PC-3 (cell line): Measurements from ENCODE around the gene ADCY5. TPM values are rescaled to one million over a fixed set of nuclear protein-coding genes. Genes with fewer than 3 reads are reported as not detected.

Experiments used
- ATAC-seq: fragments of 200-7000 bp; cut with Tn5 transposase; 2 replicates; pipeline ENCODE4 v1.9.1; 2020; ENCODE audit warnings: mild to moderate bottlenecking, moderate library complexity
- BruUV-seq: library from RNA; stranded (reverse); fragments of 400-500 nt; replicated peaks from 2 replicates; lab custom pipeline; 2021; lab: Mats Ljungman, UMichigan
- CTCF ChIA-PET: fragments of 300-600 bp; sonication (Branson Sonifier 250); formaldehyde crosslinking; loops from one replicate; lab custom pipeline; 2022; ENCODE audit warnings: antibody characterized with exemption; lab: Charles Lee
- POLR2A ChIA-PET: fragments of 300-600 bp; sonication (Branson Sonifier 250); formaldehyde crosslinking; loops from one replicate; lab custom pipeline; 2022; ENCODE audit warnings: antibody characterized with exemption; ENCODE audit not compliant: unreplicated experiment; lab: Charles Lee
- DNase-seq: peaks from one replicate; pipeline ENCODE4 v3.0.0-alpha.2; 2015
- H2AFZ ChIP-seq: fragments of 300-600 bp; sonication (generic); 2 replicates; pipeline ENCODE4 v1.6.0; 2016; ENCODE audit warnings: antibody characterized with exemption, low read length
- H3F3A ChIP-seq: fragments of 300-600 bp; sonication (generic); one replicate; pipeline ENCODE4 v1.6.0; 2017; ENCODE audit warnings: antibody characterized with exemption, low read length, control low read depth, mild to moderate bottlenecking; ENCODE audit not compliant: unreplicated experiment
- H3K27ac ChIP-seq: fragments of 300-600 bp; sonication (generic); 2 replicates; pipeline ENCODE4 v1.5.1; 2016; ENCODE audit warnings: mild to moderate bottlenecking, low read length
- H3K27me3 ChIP-seq: fragments of 300-600 bp; sonication (generic); 2 replicates; pipeline ENCODE4 v1.6.1; 2016; ENCODE audit warnings: low read length, mixed read lengths
- H3K36me3 ChIP-seq: fragments of 300-600 bp; sonication (generic); 2 replicates; pipeline ENCODE4 v1.6.1; 2016; ENCODE audit warnings: low read depth, mixed run types, low read length, mixed read lengths
- H3K4me1 ChIP-seq: fragments of 300-600 bp; sonication (generic); 2 replicates; pipeline ENCODE4 v1.5.1; 2016; ENCODE audit warnings: low read length; ENCODE audit not compliant: insufficient read depth
- H3K4me2 ChIP-seq: fragments of 300-600 bp; sonication (generic); 2 replicates; pipeline ENCODE4 v1.6.0; 2016; ENCODE audit warnings: low read length
- H3K4me3 ChIP-seq: fragments of 300-600 bp; sonication (generic); 2 replicates; pipeline ENCODE4 v1.5.1; 2016; ENCODE audit warnings: mild to moderate bottlenecking, low read length, mixed read lengths
- H3K79me2 ChIP-seq: fragments of 300-600 bp; sonication (generic); 2 replicates; pipeline ENCODE4 v1.6.1; 2017; ENCODE audit warnings: low read length, mixed read lengths
- H3K9ac ChIP-seq: fragments of 300-600 bp; sonication (generic); 2 replicates; pipeline ENCODE4 v1.6.0; 2016; ENCODE audit warnings: mild to moderate bottlenecking, low read length
- H3K9me2 ChIP-seq: fragments of 300-600 bp; sonication (generic); replicated peaks from 2 replicates; pipeline ENCODE4 v1.6.1; 2016; ENCODE audit warnings: mixed run types, low read length, mixed read lengths
- H3K9me3 ChIP-seq: fragments of 300-600 bp; sonication (generic); 2 replicates; pipeline ENCODE4 v1.6.1; 2016; ENCODE audit warnings: low read length, mixed read lengths
- H4K20me1 ChIP-seq: fragments of 300-600 bp; sonication (generic); 2 replicates; pipeline ENCODE4 v1.6.1; 2016; ENCODE audit warnings: low read length, mixed read lengths
- EZH2 ChIP-seq: fragments of 300-600 bp; sonication (generic); IDR thresholded peaks from one replicate; pipeline ENCODE4 v1.6.1; 2017; ENCODE audit warnings: antibody characterized with exemption, mild to moderate bottlenecking, low read length; ENCODE audit not compliant: unreplicated experiment
- EZH2phosphoT487 ChIP-seq: fragments of 300-600 bp; sonication (generic); IDR thresholded peaks from 2 replicates; pipeline ENCODE4 v1.6.1; 2018; ENCODE audit warnings: mild to moderate bottlenecking, antibody characterized with exemption, low read length, borderline replicate concordance
- intact Hi-C: fragments of 100-400 bp; cut with micrococcal nuclease; formaldehyde crosslinking; loops from 2 replicates; pipeline ENCODE4 v1.9.0; 2023
- total RNA-seq: library from RNA; depleted of rRNA; stranded (reverse); fragments of >200 nt; gene quantifications from 2 replicates; pipeline ENCODE4 v1.2.3, GENCODE V29; 2014
- TF ChIP-seq, protein P1 (sequence below): fragments of 300-600 bp; sonication (generic); conservative IDR thresholded peaks from 2 replicates; pipeline ENCODE4 v1.5.1; 2017; ENCODE audit warnings: antibody characterized with exemption, low read depth, mild to moderate bottlenecking, low read length

The ADCY5 gene
- total RNA-seq, 1 experiment from 2014 or later, result not detected

DNA sequence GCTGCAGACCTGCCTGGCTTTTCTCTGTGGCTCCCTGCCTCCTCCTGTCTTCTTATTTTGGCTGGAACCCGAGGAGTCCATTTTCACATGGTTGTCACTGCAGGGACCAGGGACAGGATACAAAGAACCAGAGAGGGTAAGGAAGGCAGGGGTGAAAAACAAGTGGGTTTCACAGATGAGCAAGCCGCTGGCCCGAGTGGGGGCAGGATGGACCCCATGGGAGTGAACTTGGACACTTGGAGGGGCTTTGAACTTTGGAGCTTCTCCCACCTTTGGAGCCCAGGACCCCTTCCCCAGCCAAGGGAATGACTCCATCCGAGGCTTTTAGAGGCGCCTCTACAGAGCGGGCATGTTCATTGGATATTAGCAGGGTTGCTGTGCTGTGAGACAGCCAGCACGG lies 26.9 kb upstream of the ADCY5 start:
- Histone ChIP-seq H3K9me2 (no peaks in the 10 kb centered on the region), H3F3A (no peaks in the 10 kb centered on the region), H3K4me2 (no peak overlapping the region), H3K36me3 (no peaks in the 10 kb centered on the region), H3K27me3 (peaks cover 64% of the 10 kb centered on the region), H3K4me1 (no peaks in the 10 kb centered on the region), H3K4me3 (no peak overlapping the region), H3K27ac (no peak overlapping the region), H3K79me2 (no peaks in the 10 kb centered on the region), H3K9me3 (no peaks in the 10 kb centered on the region), H4K20me1 (no peaks in the 10 kb centered on the region), H3K9ac (no peak overlapping the region), H2AFZ (no peak overlapping the region)
- no TSS peak for BruUV-seq
- ATAC-seq (no peak), DNase-seq (no peak)
- TF ChIP-seq, protein P1, sequence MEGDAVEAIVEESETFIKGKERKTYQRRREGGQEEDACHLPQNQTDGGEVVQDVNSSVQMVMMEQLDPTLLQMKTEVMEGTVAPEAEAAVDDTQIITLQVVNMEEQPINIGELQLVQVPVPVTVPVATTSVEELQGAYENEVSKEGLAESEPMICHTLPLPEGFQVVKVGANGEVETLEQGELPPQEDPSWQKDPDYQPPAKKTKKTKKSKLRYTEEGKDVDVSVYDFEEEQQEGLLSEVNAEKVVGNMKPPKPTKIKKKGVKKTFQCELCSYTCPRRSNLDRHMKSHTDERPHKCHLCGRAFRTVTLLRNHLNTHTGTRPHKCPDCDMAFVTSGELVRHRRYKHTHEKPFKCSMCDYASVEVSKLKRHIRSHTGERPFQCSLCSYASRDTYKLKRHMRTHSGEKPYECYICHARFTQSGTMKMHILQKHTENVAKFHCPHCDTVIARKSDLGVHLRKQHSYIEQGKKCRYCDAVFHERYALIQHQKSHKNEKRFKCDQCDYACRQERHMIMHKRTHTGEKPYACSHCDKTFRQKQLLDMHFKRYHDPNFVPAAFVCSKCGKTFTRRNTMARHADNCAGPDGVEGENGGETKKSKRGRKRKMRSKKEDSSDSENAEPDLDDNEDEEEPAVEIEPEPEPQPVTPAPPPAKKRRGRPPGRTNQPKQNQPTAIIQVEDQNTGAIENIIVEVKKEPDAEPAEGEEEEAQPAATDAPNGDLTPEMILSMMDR, result no peak
- TF ChIP-seq EZH2phosphoT487, result no peak
- TF ChIP-seq EZH2, result no peak
- POLR2A ChIA-PET, result no interaction called here
- intact Hi-C loops, result no loop called here
- CTCF ChIA-PET, result no interaction called here

DNA sequence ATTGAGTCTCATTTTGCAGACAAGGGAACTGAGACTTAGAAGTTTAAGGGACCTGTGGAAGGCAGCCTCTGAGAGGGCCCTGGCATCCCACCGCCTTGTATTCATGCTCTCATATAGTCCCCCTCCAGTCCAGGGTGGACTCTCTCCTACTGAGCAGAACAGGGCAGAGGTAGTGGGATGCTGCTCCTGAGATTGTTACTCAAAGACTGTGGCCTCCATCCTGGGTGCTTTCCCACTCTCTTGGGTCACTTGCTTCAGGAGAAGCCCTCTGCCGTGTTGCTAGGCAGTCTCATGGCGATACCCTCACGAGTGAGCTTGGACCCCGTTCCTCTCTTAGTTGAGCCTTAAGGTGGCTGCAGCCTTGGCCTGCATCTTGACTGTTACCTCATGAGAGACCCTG lies 22.2 kb upstream of the ADCY5 start:
- Histone ChIP-seq H3K36me3 (no peaks in the 10 kb centered on the region), H4K20me1 (no peaks in the 10 kb centered on the region), H3K79me2 (no peaks in the 10 kb centered on the region), H3K4me1 (no peaks in the 10 kb centered on the region), H3K9me2 (no peaks in the 10 kb centered on the region), H3K9me3 (no peaks in the 10 kb centered on the region), H3K4me2 (no peak overlapping the region), H3K27ac (no peak overlapping the region), H2AFZ (no peak overlapping the region), H3K9ac (no peak overlapping the region), H3K27me3 (peaks cover 66% of the 10 kb centered on the region), H3F3A (no peaks in the 10 kb centered on the region), H3K4me3 (no peak overlapping the region)
- no TSS peak for BruUV-seq
- no peak for TF ChIP-seq EZH2
- TF ChIP-seq, protein P1, result no peak
- ATAC-seq, result no peak
- POLR2A ChIA-PET, result no interaction called here
- CTCF ChIA-PET, result no interaction called here
- intact Hi-C loops, result no loop called here
- DNase-seq, result no peak

DNA sequence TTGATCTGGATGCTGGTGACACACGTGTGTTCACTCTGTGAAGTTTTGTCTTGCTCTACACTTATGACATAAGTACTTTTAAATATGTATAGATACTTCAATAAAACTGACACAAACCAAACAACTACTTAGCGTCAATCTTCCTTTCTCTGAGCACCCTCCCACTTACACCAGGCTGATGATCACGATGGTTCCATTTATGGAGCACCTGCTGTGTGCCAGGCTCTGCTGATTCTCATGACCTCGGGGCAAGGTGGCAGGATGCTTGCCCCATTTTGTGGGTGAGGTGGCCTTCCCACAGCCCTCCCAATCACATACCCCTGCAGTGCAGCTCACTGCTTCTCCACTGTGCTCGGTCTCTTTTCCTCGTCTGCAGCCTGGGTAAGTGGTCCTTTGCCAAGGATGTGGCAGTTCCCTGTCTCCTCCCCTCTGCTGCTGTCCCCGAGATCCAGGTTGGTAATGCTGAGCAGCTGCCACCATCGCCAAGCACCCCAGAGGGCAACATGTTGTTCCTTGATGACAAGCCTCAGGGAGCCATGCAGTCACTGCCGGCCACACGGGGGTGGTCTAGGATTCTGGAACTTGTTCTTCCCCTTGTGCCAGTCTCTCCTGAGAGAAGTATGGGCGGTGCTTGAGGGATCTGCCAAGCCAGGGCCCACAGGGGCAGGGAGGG lies 20.6 kb upstream of the ADCY5 start:
- H3K79me2 ChIP-seq, result no peaks in the 10 kb centered on the region
- BruUV-seq, result no TSS peak
- no peak overlapping the region for H3K4me2 ChIP-seq
- peaks cover 66% of the 10 kb centered on the region for H3K27me3 ChIP-seq
- ChIA-PET POLR2A (no interaction called here), CTCF (no interaction called here)
- no peak for TF ChIP-seq EZH2
- TF ChIP-seq EZH2phosphoT487, result no peak
- TF ChIP-seq, protein P1, result no peak
- no peaks in the 10 kb centered on the region for H3F3A ChIP-seq
- H2AFZ ChIP-seq, result no peak overlapping the region
- ATAC-seq, result no peak
- H3K9me3 ChIP-seq, result no peaks in the 10 kb centered on the region
- no peak overlapping the region for H3K9ac ChIP-seq
- no peaks in the 10 kb centered on the region for H3K36me3 ChIP-seq
- no peak for DNase-seq
- intact Hi-C loops, result no loop called here
- H3K27ac ChIP-seq, result no peak overlapping the region
- H3K4me3 ChIP-seq, result no peak overlapping the region
- H3K4me1 ChIP-seq, result no peaks in the 10 kb centered on the region
- no peaks in the 10 kb centered on the region for H3K9me2 ChIP-seq
- H4K20me1 ChIP-seq, result no peaks in the 10 kb centered on the region
